Measurements from ENCODE around the gene PLA1A. TPM values are rescaled to one million over a fixed set of nuclear protein-coding genes. Genes with fewer than 3 reads are reported as not detected.

PLA1A gene
- total RNA-seq, 4 donors from 2014 or later: 0.97 to 9.6 (median 3.2) TPM

DNA sequence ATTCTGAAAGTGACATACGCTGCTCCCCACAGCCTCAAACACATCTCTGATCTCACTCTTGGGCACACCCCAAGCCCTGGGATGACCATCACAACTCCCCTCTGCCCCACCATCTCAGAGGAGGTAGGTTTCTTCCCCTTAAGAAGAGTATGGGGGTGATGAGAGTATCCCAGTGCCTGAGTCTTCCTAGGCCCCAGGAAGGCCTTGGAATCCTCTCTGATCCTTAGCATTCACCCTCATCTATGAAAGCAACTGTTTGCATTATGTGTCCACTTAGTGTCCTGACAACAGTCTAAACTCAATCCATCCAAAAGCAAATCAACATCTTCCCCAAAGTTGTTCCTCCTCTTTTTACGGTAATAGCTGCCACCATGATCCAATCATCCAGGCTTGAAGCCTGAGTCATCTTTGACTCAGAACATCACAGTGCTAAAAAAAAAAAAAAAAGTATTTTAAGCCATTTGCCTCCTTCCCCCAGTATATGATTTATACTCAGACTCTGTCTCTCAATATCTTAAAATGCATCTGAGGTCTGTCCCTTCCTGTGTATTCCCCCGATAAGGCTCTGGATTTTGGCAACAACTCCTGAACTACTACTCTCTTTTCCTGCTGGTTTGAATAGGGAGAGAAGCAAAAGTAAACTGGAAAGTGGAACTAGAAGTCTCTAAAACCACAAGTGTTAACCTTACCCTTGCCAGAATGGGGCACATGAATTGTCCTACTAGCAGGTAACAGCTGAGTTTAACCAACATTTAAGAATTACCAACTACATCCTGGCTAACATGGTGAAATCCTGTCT lies 40.2 kb downstream of the PLA1A start:
- no peaks in the 10 kb centered on the region for H3K27me3 ChIP-seq
- peaks cover 0 to 5% of the 10 kb centered on the region in 2 donors for H3K36me3 ChIP-seq
- in situ Hi-C loops (cut with MboI; ENCODE audit: low sequenced_read_pairs in 4 of 4): no loop called here
- ATAC-seq (peak; percentile 56 to 59), DNase-seq (no peak)
- TF ChIP-seq POLR2A (IDR thresholded peaks at IDR 0.05): peak in 1 of 2 donors; percentile 24
- TF ChIP-seq, protein P1, sequence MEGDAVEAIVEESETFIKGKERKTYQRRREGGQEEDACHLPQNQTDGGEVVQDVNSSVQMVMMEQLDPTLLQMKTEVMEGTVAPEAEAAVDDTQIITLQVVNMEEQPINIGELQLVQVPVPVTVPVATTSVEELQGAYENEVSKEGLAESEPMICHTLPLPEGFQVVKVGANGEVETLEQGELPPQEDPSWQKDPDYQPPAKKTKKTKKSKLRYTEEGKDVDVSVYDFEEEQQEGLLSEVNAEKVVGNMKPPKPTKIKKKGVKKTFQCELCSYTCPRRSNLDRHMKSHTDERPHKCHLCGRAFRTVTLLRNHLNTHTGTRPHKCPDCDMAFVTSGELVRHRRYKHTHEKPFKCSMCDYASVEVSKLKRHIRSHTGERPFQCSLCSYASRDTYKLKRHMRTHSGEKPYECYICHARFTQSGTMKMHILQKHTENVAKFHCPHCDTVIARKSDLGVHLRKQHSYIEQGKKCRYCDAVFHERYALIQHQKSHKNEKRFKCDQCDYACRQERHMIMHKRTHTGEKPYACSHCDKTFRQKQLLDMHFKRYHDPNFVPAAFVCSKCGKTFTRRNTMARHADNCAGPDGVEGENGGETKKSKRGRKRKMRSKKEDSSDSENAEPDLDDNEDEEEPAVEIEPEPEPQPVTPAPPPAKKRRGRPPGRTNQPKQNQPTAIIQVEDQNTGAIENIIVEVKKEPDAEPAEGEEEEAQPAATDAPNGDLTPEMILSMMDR (IDR thresholded peaks at IDR 0.05 in 4 of 5, conservative IDR thresholded peaks at IDR 0.05 in 1 of 5): no peak
- H3K27ac ChIP-seq: peak overlapping the region; percentile 94 to 96 (median 95)
- H3K4me3 ChIP-seq: peak overlapping the region; percentile 35 to 43 (median 38)
- intact Hi-C loops (cut with DNase I; ENCODE audit: low total_unique reads): no loop called here
- H3K9me3 ChIP-seq: no peaks in the 10 kb centered on the region
- peaks cover 49 to 53% of the 10 kb centered on the region in 2 donors for H3K4me1 ChIP-seq

DNA sequence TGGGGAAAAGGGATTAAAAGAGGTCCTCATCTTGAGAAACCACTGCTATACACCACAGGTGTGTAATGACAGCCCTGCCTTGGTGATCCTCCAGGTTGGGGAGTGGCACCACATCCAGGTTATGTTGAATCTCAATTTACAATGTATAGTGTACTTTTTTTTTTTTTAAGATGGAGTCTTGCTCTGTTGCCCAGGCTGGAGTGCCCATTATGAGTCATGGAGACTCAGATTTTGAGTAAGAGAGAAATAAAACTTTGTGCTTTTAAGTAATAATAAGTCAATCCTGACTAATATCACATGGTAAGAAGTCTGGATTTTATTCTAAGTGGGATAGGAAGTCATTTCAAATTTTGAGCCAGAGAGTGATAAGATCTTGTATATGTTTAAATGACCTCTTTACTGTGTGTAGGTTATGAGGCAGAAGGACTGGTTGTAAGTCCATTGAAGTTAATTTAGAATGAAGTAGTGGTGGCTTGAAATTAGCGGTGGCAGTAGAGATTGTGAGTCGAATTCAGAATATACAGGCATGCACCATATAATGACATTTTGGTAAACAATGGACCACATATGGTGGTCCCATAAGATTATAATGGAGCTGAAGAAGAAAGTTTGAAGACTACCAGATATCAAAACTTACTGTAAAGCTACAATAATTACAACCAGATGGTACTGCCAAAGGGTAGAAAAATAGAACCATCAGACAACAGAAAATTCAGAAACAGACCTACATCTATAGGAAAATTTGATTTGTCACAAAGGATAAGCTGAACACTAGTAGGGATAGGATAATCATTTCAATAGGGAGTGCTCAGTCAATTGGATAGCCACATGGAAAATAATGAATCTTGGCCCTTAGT lies 42.0 kb downstream of the PLA1A start:
- H3K9me3 ChIP-seq: no peaks in the 10 kb centered on the region
- no peak overlapping the region for H3K4me3 ChIP-seq
- DNase-seq: no peak
- peak overlapping the region; percentile 94 to 96 (median 95) for H3K27ac ChIP-seq
- no peak for ATAC-seq
- H3K36me3 ChIP-seq: peaks cover 0 to 5% of the 10 kb centered on the region in 2 donors
- intact Hi-C loops (cut with DNase I; ENCODE audit: low total_unique reads) (loop anchor here (1.0 kb wide), 1 partner anchor 13 kb away; no protein-coding TSS in a partner anchor), in situ Hi-C loops (cut with MboI; ENCODE audit: low sequenced_read_pairs in 4 of 4) (no loop called here)
- no peak for TF ChIP-seq POLR2A (IDR thresholded peaks at IDR 0.05)
- TF ChIP-seq, protein P1 (IDR thresholded peaks at IDR 0.05 in 4 of 5, conservative IDR thresholded peaks at IDR 0.05 in 1 of 5): no peak
- no peaks in the 10 kb centered on the region for H3K27me3 ChIP-seq
- peaks cover 62 to 70% of the 10 kb centered on the region in 2 donors for H3K4me1 ChIP-seq

DNA sequence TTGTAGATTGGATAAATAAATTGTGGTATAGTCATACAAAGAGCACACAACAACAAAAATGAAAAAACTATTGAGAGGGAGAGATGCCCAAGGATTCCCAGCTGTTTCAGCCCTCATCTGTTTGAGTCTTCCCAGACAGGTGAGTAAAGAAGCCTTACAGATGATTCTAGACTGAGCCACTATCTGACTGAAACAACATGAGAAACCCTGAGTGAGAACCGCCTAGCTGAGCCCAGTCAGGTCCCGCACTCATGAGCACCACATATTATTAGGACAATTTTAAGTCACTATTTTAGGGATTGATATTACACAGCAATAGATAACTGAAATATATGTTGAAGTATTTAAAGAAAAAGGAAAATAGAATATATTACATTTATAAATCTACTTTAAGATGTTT lies 43.7 kb downstream of the PLA1A start:
- H3K4me1 ChIP-seq: peaks cover 54 to 73% of the 10 kb centered on the region in 2 donors

DNA sequence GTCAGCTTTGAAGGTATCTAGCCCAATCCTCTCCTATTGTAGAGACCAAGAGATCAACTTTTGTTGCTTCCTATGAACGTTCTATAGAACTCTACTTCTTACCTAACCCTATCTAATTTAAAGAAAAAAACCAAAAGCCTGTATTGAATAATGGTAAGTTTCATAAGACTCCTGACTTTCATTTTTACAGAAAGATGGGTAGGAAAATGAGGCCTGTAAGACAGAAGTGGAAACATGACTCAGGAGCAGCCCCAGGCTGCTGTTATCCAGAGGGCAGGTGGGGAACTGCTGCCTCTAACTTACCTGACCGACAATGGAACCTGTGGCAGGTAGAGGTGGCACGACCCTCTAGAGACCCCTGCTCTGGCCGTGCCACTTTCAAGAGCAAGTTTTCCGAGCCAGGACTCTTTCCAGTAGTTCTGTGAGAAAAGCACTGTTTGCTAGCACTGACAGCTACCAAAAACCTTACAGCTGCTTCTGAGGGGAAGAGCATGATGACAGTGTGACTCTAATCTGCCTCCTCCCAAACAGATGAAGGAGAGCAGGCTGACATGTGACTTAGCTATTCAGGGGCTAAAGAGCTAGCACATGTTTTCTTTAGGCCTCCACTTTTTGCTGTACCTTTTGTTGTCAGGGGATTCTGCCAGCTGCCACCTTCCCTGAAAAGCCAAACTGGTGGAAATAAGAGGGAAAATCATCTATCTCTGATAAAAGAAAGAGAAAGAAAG lies 45.2 kb downstream of the PLA1A start:
- Histone ChIP-seq H3K9me3 (no peaks in the 10 kb centered on the region), H3K27me3 (no peaks in the 10 kb centered on the region), H3K27ac (peak overlapping the region; percentile 94 to 96 (median 95)), H3K36me3 (peaks cover 0 to 5% of the 10 kb centered on the region in 2 donors), H3K4me3 (no peak overlapping the region), H3K4me1 (peaks cover 53 to 73% of the 10 kb centered on the region in 2 donors)
- ATAC-seq: no peak
- TF ChIP-seq POLR2A (IDR thresholded peaks at IDR 0.05): peak in 1 of 2 donors; percentile 20
- TF ChIP-seq, protein P1 (IDR thresholded peaks at IDR 0.05 in 4 of 5, conservative IDR thresholded peaks at IDR 0.05 in 1 of 5): no peak
- intact Hi-C loops (cut with DNase I; ENCODE audit: low total_unique reads): no loop called here
- in situ Hi-C loops (cut with MboI; ENCODE audit: low sequenced_read_pairs in 4 of 4): no loop called here
- no peak for DNase-seq

More for the DNA sequence above, 43.7 kb downstream of the PLA1A start:
- DNase-seq (no peak), ATAC-seq (no peak)
- in situ Hi-C loops (cut with MboI; ENCODE audit: low sequenced_read_pairs in 4 of 4): no loop called here
- Histone ChIP-seq H3K36me3 (peaks cover 0 to 5% of the 10 kb centered on the region in 2 donors), H3K27me3 (no peaks in the 10 kb centered on the region), H3K27ac (peak overlapping the region; percentile 94 to 96 (median 95)), H3K4me3 (no peak overlapping the region), H3K9me3 (no peaks in the 10 kb centered on the region)
- intact Hi-C loops (cut with DNase I; ENCODE audit: low total_unique reads): no loop called here
- TF ChIP-seq POLR2A (IDR thresholded peaks at IDR 0.05): no peak
- TF ChIP-seq, protein P1 (IDR thresholded peaks at IDR 0.05 in 4 of 5, conservative IDR thresholded peaks at IDR 0.05 in 1 of 5): no peak

All from gastrocnemius medialis (tissue), 4 donors.